ENCODE results near the gene TOP2B.

TOP2B gene

DNA sequence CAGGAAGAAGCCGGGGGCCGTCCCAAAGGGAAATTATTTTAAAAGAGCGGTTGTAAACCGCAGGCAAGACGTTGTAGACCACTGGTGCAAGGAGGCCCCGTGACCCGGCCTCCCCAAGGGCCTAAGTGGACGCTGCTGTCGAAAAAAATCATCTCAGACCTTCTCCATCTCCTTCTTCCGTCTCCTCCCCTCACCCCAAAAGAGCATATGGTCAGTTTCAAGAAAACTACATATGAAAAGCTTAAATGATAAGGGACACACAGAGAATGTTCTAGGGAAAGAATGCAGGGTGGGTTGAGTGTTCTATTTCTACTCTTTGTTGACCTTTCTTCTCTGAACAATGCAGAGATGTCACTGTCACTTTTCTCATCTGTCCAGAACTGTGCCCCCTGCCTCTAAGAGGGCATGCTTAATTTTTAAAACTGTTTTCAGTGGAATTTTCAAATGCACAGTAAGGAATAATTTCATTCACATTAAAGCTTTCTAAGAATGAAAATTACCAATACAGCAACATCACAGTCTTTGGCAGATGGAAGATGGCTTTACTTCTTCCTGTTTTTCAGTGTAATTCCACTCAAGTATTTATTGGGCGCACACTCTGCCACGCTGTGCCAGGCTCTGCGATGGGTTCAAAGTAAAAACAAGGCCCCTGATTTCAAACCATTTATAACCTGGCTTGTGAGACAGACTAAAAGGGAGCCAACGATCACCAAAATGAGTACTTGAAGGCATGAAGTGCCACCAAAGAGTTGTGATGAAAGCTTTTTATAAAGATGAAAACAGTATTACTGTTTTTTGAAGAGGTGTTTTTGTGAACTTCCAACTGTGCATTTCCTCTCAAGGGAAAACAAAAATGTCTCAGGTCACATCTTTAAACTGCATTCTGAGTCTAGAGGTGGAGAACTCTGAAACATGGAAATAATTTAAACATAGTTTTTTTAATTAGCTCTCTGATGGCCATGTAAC, 891 bp upstream of the TOP2B start:
- no peak for FAIRE-seq

DNA sequence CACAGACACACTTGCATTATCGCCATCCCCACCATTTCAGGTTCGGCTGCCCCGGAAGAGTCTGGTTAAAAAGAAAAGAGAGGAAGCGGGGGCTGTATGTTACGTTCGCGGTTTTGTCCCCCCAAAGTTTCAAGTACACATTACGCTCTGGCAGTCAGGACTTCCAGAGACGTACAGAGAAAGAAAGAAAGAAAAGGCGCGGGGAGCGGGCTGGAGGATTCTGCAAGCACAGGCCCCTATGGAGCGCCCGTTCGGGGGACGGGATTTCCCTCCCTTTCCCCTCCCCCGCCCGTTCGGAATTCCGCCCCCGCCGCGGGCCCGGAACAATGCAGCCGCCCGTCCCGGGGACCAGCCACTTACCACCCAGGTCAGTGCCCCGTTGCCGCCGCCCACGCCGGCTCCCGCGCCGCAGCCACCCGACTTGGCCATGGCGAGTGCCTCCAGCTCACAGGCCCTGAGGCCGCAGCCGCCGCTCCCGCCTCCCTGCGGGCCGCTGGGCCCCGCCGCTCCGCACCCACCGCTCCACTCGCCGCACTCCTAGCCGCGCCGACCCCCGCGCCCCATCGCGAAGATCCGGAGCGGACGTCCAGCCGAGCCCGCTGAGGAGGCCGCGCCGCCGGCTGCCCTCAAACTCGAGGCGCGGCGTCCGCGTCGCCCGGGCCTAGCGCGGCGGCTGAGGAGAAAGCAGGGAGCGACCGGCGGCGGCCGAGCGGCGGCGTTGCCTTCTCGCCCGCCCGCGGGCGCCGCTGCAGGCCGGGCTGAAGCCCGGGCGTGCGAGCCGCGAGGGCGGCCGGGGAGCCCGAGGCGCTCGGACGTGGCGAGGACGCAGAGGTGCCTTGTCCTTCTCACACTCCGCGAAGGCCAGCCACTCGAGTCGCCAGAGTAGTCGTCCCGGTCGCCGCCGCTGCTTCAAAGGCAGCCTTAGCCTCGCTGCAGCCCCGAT, 567 bp downstream of the TOP2B start:
- FAIRE-seq: no peak

- no peak for FAIRE-seq
Measured at GRCh38 chr3:25663347-25663868, 1.3 kb downstream of the TOP2B start.

- no peak for FAIRE-seq
Measured at GRCh38 chr3:25662736-25663320, 1.9 kb downstream of the TOP2B start.

DNA sequence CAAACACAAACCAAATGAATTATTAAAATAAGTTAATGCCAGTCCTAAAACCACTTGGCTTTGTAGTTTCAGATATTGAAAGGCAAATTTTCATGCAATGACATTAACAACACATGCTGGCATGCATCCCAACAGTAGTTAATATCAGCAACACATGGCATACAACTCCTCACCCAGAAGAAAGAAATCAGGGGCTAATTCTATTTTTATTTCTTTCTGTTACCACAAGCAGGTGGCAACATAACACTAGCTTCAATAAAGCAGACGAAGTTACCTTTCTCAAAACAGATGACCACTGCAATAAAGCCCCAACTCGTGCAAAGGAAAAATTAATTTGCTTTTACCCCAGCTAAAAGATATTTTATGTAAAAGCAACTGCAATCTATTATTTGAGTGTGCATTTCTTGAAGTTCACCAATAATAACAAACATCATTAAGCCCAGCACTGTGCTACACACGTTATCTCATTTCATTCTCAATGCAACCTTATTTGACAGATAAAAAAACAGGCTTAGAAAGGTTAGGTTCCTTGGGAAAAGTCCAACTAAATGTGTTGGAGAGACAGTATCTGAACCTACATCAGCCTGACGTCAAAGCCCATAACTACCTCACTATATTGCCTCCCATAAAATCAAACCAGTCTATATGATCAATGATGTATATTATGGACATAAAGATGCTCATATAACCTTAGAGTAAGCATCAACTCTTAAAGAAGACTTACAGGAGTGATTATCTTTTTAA, 2.8 kb downstream of the TOP2B start:
- FAIRE-seq: no peak

DNA sequence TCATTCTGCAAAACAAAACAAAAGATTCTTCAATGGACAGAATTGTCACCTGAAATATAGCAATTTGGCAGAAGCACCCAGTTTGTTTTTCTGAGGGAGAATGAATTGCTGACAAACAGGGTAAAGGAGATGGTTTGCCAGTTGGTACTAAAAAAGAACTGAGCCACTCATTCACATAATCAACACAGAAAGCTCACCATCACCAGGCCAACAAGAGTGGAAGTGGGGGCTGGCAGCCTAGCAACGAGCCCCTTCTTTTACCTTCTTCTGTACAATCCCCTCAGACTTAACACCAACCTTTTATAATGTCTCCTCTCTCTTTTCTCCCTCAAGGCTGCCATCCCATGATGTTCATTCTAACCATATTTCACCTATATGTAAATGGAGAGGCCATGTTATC, 5.9 kb downstream of the TOP2B start:
- FAIRE-seq: no peak

- no peak for FAIRE-seq
Measured at GRCh38 chr3:25657293-25657692, 7.4 kb downstream of the TOP2B start.

- no peak for FAIRE-seq
Measured at GRCh38 chr3:25655659-25656058, 9.0 kb downstream of the TOP2B start.

- no peak for FAIRE-seq
Measured at GRCh38 chr3:25654576-25654975, 10.1 kb downstream of the TOP2B start.

DNA sequence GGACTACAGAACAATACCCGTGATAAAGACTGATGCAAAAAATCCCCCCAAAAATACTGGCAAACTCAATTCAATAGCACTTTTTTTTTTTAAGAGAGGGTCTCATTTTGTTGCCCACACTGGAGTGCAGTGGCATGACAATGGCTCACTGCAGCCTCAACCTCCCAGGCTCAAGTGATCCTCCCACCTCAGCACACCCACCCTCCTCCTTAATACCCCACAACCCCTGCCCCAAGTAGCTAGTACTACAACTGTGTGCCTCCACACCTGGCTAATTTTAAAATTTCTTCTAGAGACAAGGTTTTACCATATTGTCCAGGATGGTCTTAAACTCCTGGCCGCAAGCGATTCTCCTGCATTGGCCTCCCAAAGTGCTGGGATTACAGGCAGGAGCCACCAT, 11.4 kb downstream of the TOP2B start:
- no peak for FAIRE-seq

DNA sequence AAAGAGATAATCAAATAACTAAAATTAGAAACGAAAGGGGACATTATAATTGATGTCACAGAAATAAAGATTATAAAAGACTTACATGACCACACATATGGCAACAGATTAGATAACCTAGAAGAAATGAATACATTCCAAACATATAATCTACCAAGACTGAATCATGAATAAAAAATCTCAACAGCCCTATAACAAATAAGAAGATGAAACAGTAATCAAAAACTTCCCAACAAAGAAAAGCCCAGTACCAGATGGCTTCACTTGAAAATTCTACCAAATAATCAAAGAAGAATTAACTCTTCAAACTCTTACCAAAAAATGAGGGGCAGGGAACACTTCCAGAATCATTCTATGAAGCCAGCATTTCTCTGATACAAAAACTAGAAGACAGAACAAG, 11.8 kb downstream of the TOP2B start:
- FAIRE-seq: peak; percentile 47

DNA sequence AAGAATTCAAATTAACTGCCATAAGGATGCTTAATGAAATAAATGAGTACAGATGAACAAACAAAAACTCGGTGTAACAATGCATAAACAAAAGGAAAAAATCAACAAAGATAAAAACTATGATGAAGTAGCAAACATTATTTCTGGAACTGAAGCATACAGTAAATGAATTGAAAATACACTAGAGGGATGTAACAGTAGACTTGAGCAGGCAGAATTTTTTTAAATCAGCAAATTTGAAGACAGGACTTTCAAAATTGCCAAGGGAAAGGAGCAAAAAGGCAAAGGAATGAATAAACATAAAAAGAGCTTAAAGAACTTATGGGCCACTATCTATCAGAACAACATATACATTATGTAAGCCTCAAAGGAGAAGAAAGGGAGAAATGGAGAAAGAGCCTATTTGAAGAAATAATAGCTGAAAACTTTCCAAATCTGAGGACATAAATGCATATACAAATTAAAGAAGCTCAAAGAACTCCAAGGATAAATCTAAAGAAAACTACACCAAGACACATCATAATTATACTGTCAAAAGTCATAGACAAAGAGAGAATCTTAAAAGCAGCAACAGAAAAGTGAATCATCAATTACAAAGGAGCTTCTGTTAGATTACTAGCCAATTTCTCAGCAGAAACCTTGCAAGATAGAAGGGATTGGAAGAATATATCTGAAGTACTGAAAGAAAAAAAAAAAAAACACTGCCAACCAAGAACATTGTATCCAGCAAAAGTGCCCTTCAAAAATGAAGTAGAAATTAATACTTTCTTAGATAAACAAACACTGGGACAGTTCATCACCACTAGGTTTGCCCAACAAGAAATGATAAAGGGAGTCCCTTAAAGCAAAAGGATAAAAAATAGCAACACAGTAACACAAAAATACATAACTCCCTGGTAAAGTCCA, 15.5 kb downstream of the TOP2B start:
- FAIRE-seq: no peak

DNA sequence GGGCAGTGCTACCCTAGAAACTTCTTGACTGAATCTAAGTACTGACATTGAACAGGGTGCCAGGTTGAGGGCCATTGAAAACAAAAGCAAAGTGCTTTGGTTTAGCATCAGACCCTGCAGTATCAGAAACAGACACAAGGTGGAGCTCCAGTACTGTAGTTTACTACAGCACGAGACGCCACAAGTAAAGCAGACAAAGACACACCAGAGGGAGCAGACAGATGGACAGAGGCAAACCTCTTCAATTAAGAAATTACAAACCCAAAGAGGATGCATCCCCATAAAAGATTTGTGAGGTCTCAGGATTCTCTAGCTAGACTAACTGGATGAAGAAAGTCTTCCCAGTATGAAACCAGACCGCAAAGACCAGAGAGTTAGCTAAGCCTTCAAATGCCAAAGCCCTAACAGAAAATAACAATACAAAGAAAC, 16.6 kb downstream of the TOP2B start:
- FAIRE-seq: peak; percentile 94

GRCh38 chr3:25635038-25635437, 29.7 kb downstream of the TOP2B start:
- FAIRE-seq: peak; percentile 36

DNA sequence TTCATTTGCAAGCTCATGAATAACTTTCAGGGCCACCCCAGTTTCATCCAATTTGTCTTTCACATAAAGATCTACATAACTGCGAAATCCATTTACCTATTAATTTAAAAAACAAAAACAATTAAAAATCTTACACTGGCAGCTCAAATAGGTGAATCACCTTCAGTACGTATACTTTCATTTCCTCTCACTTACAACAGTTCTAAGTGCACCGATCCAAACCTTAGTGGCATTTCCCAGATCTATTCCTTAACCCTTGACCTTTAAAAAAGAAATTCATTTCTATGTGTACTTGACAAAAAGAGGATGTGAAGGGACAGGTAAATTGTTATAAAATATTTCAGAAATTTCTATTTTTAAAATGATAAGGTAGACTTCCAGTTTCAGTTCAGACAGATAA, 30.8 kb downstream of the TOP2B start:
- FAIRE-seq: no peak

DNA sequence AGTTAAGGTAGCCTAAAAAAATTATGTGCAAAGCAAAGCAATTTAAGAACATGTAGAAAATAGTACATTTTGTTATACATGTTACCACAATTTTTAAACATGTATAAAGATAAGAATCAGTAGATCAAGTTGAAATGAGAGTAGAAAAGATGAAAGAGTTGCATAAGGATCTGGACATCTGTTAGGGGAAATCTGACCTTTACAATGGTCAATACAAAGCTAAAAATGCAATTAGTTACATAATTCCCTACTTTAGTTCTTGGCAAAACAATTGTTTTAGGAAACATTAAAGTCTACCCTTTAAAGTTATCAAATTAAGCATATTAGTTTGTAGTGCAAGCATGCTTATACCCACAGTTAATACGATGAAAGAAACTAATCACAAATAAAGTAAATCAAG, 32.7 kb downstream of the TOP2B start:
- FAIRE-seq: peak; percentile 47

DNA sequence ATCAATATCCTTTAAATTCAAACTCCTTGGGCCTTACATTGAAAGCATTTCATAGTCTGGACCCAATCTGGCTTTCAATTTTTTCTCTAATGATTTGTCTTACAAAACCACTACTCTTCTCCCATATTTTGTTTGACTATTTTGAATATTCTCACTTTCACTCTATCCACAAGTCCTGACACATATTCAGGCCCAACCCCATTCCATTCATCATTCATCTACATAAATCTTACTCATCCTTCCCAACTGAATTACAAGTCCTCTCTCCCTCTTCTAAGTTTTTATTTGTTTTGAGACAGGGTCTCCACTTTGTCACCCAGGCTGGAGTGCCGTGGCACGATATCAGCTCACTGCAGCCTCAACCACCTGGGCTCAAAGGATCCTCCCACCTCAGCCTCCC, 43.6 kb downstream of the TOP2B start:
- no peak for FAIRE-seq

DNA sequence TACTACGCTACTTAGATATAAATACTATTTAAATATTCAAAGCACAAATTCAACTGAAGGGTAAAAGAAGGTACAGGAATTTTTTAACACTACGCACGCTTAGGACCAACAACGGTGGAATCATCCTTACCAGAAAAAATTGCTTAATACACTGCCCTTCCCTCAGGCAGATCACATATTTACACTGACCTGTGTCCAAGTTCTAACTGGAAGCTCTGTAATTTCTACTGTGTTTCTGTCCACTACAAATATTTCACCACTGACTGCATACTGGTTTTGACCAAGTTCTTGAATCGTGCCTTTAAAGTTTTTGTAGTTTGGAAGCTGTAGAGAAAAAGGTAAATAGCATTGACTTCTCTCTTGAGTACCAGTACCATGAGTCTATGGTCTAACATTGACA, 44.2 kb downstream of the TOP2B start:
- FAIRE-seq: no peak

DNA sequence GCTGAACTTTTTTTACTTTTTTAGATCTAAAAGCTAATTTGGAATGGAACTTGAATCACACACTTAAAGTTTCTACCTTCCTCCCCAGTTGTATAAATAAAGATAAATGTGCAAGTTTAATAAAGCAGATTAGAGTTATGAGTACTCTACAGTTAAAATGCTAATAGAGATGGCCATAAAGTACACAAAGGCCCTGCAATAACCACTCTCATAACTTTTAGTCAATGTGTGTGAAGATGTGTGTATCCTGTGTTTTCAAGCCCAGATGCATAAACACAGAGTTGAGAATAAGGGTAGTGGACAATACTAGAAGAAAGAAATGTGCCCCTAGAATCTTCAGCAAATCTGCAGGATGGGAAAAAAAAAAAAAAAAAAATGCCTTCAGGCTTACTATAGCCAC, 45.3 kb downstream of the TOP2B start:
- FAIRE-seq: no peak

GRCh38 chr3:25618028-25618427, 46.7 kb downstream of the TOP2B start:
- FAIRE-seq: no peak

- FAIRE-seq: no peak
Measured at GRCh38 chr3:25611193-25611592, 53.5 kb downstream of the TOP2B start.
